IPS-NIHi7 (cell line): ENCODE measurements around the gene IKZF5.

Experiments used
- DNase-seq: peaks from one replicate; pipeline ENCODE4 v3.0.0; 2012; ENCODE audit warnings: mixed read lengths; ENCODE audit errors: extremely low spot score

Gene IKZF5

DNA sequence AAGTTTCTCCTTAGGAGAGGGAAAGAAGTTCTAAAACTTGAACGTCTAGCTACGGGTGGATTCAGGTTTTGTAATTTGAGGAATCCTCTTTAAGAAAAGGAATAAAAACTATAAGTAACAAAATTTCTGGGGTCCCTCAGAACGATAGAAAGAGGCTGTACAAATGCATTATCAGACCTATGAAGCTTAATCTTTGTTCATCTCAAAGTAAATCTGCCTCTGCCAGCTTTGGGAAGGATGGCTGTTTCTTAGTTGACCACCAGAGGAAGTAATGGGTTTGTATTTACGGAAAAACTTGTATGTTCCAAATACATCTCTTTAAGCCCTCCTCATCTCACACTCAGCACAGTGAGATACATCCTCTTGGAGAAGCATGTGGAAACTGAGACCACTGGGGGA, 27.5 kb downstream of the IKZF5 start:
- peak; percentile 47 for DNase-seq

DNA sequence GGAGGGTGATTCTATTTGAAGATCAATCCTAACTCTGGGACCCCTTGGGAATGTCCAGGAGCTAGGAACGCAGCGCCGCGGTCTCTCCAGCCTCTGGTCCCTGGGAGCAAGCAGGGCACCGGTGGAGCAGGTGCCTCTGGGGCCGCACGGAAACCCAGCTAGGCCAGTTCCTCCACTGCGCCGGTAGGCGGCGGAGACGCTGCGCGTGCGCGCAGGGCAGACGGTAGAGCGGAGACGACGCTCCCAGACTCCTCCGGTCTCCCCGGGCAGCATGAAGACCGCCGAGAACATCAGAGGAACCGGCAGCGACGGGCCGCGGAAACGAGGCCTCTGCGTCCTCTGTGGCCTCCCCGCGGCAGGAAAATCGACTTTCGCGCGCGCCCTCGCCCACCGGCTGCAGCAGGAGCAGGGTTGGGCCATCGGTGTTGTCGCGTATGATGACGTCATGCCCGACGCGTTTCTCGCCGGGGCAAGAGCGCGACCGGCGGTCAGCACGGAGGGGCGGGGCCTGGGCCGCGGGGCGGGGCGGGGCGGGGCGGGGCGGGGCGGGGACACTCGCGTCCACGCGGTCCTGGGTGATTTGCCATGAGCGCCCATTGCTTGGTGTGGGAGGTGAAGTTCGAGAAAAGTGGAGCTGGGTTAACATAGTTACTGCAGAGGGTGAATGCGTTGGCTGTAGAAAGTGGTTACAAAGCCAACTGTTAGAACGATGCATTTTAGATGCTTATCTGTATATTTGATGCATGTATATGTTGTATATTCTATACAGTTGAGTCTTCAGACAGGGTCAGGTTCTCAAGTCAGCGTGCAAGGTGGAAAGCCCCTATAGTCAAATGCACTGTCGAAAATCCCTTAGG, 28.2 kb downstream of the IKZF5 start, which contains the start of gene PSTK:
Gene PSTK (plus strand): TSS at position 193 of the 857 bp plus-strand sequence. CDS start 79 bp downstream, at position 272.
- peak; percentile 95 for DNase-seq

DNA sequence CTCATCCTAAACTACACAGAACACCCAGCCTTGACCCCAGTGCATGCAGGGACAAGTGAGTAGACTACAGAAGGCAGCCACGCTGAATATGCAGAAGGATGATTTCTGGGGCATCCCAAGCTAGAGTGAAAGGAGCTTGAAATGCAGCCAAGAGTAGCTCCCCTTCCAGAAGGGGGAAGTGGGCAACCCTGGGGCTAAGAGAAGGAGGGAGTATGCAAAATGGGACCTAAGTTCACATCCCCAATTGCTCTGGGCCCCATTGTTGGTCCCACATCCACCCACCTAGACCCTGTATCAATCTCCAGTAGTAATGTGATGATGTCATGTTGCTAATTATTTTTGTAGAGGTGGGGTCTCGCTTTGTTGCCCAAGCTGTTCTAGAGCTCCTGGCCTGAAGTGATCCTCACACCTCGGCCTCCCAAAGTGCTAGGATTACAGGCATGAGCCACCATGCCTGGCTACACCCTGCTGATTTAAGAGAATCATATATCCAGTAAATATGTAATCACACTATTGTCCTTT, 34.0 kb downstream of the IKZF5 start:
- DNase-seq, result no peak

DNA sequence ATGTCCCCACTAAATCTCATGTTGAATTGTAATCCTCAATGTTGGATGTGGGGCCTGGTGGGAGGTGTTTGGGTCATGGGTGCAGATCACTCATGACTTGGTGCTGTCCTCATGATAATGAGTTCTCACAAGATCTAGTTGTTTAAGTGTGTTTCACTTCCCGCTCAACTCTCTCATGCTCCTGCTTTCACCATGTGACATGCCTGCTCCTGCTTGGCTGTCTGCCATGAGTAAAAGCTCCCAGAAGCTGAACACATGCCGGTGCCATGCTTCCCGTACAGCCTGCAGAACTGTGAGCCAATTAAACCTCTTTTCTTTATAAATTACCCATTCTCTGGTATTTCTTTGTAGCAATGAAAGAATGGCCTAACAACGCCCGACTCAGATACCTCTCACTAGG, 34.6 kb downstream of the IKZF5 start:
- DNase-seq, result no peak

DNA sequence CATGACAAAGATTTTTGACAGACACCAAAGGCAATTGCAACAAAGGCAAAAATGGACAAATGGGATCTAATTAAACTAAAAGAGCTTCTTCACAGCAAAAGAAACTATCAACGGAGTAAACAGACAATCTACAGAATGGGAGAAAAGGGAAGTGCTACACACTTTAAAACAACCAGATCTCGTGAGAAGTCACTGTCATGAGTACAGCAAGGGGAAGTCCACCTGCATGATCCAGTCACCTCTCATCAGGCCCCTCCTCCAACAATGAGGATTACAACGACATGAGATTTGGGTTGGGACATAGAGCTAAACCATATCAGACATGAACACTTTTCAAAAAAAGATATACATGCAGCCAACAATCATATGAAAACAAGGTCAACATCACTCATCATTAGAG, 39.9 kb downstream of the IKZF5 start:
- no peak for DNase-seq

DNA sequence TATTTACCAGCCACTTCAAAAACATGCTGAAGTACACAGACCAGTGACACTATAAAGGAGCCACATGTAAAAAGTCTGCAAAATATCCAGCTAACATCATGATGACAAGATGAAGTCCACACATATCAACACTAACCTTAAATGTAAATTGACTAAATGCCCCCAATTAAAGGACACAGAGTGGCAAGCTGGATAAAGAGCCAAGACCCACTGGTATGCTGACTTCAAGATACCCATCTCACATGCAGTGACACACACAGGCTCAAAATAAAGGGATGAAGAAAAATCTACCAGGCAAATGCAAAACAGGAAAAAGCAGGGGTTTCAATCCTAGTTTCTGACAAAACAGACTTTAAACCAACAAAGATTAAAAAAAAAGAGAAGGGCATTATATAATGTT, 41.7 kb downstream of the IKZF5 start:
- DNase-seq, result no peak

DNA sequence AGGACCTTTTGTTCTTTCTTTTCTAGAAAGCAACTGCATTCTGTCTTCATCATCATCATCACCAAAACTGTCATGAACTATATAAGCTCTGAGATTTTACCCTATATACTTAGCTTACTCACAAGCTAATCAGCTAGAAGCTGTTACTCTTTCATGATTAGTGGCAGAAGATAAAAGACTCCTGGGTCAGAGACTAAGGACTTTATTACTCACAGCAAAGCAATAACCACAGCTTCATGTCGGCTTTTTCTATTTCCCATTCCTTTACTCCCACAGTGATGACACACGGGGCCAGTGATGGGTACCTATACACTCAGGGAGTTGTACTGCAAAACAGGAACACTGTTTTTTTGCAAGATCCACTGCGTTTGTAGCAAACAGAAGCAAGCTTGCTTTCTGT, 46.2 kb downstream of the IKZF5 start:
- DNase-seq, result no peak

DNA sequence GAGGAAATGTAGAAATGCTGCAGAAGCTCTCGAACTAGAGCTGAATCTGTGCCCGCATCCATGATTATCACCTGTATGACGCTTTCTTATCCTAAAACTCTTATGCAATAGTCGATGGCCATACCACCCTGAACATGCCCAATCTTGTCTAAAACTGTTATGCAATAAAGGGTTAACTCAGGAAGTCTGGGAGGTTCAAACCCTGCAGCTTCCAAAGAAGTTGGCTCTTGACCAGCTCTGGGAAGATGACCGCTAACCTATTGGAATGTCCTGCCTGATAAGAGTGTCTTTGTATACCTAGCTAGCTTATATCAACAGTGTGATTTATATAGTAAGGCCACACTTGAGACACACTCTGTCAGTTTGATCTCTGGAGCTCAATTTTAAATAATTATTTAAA, 51.1 kb downstream of the IKZF5 start:
- no peak for DNase-seq

DNA sequence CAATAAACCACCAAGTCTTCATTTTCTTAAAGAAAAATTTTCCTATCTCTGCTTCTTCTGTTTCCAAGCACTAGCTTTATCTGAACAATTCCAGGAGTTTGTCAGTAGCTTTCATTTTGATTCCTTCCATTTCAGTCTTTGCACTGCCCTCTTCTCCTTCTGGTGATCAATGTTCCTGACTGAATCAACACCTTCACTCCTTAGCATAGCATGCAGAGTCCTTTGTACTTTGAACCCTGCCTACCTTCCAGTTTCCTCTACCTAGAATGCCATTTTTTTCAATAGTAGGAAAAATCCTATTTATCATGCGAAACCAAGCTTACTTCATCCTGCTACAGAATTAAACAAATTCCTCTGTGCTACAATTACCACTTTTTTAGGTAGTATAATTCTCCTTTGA, 52.7 kb downstream of the IKZF5 start:
- no peak for DNase-seq

DNA sequence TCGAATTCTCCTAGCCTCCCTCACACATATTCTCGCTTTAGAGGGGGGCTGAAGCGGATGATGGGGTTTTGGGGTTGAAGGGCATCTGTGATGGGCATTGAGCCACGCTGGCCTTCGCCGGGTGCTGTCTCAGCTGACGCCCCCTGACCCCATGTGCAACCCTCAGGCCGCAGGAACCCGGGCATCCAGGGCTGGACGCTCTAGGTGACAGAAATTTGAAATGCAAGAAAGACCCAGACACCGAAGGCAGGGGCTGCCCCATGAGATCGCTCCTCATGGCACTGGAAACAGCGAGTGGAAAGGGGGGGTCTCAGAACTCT, 53.9 kb downstream of the IKZF5 start:
- no peak for DNase-seq

DNA sequence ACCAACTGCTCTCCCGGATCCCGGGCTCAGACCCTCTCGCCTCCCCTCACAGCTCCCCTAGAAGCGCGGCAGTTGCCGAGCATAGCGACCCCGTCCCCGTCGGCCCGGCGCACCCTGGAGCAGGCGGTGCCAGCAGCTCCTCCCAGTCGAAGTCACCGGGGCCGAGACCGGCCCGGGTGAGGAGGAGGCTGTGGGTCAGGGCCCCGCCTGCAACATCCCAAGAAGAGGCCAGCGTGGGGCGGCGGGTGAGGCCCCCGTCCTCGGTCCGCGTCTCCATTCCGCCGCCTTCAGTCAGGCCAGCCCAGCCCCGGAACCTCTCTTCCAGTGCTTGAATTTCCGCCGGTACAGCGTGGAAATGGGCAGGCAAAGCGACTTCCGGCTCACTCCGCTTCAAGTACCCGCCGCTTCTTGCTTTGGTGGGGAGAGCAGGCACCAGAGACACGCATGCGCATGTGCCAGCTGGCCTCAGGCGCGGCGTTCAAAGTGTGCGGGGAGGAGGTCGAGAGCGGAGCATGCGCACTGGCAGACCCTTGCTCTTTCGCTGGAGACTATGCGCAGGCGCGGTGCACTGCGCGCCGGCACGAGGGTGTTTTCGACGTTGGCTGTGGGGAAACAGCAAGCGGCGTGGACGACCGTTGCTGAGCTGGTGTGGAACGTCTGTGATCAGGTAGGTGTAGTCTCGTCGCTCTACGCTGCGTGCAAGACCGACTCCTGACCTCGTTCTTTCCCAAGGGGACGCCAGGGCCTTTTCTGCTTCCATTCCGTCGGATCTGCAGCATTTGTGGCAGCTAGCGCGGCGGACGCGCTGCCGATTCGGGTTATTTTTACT, 54.5 kb downstream of the IKZF5 start, which contains the start of gene C10orf88:
Gene C10orf88 (minus strand): TSS at position 326 of the 829 bp plus-strand sequence. CDS start 49 bp downstream, at position 277.
- peak; percentile 99 for DNase-seq

DNA sequence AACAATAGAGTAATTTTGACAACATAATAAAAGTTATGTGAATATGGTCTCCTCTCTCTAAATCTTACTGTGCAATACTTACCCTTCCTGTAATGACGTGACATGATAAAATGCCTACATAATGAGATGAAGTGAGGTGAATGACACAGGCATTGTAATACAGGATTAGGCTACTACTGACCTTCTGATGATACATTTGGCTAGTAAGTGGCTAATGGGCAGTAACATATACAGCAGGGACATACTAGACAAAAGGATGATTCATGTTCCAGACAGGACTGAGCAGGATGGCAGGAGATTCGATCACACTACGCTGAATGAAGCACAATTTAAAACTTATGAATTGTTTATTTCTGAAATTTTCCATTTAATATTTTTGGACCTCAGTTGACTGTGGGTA, 59.3 kb downstream of the IKZF5 start:
- DNase-seq, result no peak
